T-cell (primary cell): ENCODE measurements around the gene DHX58. TPM values are rescaled to one million over a fixed set of nuclear protein-coding genes. Genes with fewer than 3 reads are reported as not detected.
A peak's percentile ranks its signal among the peaks of the same experiment; 100 is the strongest.

ENCODE experiments used
- ATAC-seq, 4 experiments: fragments of 200-7000 bp in 3 of 4; fragments of 150-1000 bp in 1 of 4; cut with Tn5 transposase; replicated peaks in 1 of 4; 1 replicate in 3 of 4; 2 replicates in 1 of 4; pipeline ENCODE4 v1.10.0; 2021; ENCODE audit warnings: moderate library complexity in 3 of 4, mild to moderate bottlenecking in 2 of 4, moderate number of reproducible peaks in 1 of 4
- CTCF ChIA-PET, 2 donors: fragments of 300-600 bp; sonication (Branson Sonifier 250); formaldehyde crosslinking; loops; one replicate each; lab custom pipeline; 2022; ENCODE audit warnings: antibody characterized with exemption in 2 of 2; lab: Charles Lee
- POLR2A ChIA-PET, 2 donors: fragments of 300-600 bp; sonication (Branson Sonifier 250); formaldehyde crosslinking; loops; one replicate each; lab custom pipeline; 2022; ENCODE audit warnings: antibody characterized with exemption in 2 of 2; lab: Charles Lee
- DNase-seq, 35 experiments: peaks; one replicate each; pipeline versions ENCODE4 v3.0.0 to v3.0.0-alpha.2; 2013 to 2023
- H3K27ac ChIP-seq: one replicate; pipeline ENCODE4 v1.5.1; 2013; ENCODE audit warnings: low read length
- H3K27me3 ChIP-seq, 2 experiments: replicated peaks in 1 of 2; 1 replicate in 1 of 2; 2 replicates in 1 of 2; pipeline versions ENCODE4 v1.6.1 to v1.7.0; 2013; ENCODE audit warnings: low read length in 1 of 2, mixed read lengths in 1 of 2; ENCODE audit not compliant: control insufficient read depth in 2 of 2, insufficient read depth in 2 of 2; ENCODE audit errors: extremely low read depth in 1 of 2
- H3K36me3 ChIP-seq, 2 donors: 1 replicate in 1 of 2; 2 replicates in 1 of 2; pipeline versions ENCODE4 v1.6.1 to v1.7.0; 2013; ENCODE audit warnings: low read length in 1 of 2; ENCODE audit not compliant: control insufficient read depth in 2 of 2, insufficient read depth in 1 of 2; ENCODE audit errors: extremely low read depth in 1 of 2
- H3K4me1 ChIP-seq, 2 experiments: 1 replicate in 1 of 2; 2 replicates in 1 of 2; pipeline versions ENCODE4 v1.6.1 to v1.7.0; 2013; ENCODE audit warnings: low read length in 2 of 2, mixed read lengths in 1 of 2; ENCODE audit not compliant: insufficient read depth in 2 of 2, control insufficient read depth in 1 of 2; ENCODE audit errors: extremely low read depth in 1 of 2
- H3K4me3 ChIP-seq, 2 donors: 1 replicate in 1 of 2; 2 replicates in 1 of 2; pipeline versions ENCODE4 v1.5.1 to v1.7.0; 2013; ENCODE audit warnings: mild to moderate bottlenecking in 2 of 2, low read length in 1 of 2, moderate library complexity in 1 of 2; ENCODE audit not compliant: control insufficient read depth in 1 of 2; ENCODE audit errors: extremely low read depth in 1 of 2
- H3K9me3 ChIP-seq: 2 replicates; pipeline ENCODE4 v1.7.0; 2013
- H3K27ac Mint-ChIP-seq, 2 donors: one replicate each; pipeline ENCODE4 v1.8.0; 2020 to 2021; ENCODE audit warnings: mild to moderate bottlenecking in 2 of 2, mixed read lengths in 2 of 2
- H3K27me3 Mint-ChIP-seq, 2 donors: one replicate each; pipeline ENCODE4 v1.8.0; 2021 to 2022; ENCODE audit warnings: mixed read lengths in 2 of 2
- H3K36me3 Mint-ChIP-seq: one replicate; pipeline ENCODE4 v1.8.0; 2021; ENCODE audit warnings: mixed read lengths
- H3K4me1 Mint-ChIP-seq, 3 donors: one replicate each; pipeline ENCODE4 v1.8.0; 2020 to 2022; ENCODE audit warnings: mixed read lengths in 3 of 3, mild to moderate bottlenecking in 1 of 3
- H3K4me3 Mint-ChIP-seq, 3 donors: one replicate each; pipeline ENCODE4 v1.8.0; 2020 to 2022; ENCODE audit warnings: mild to moderate bottlenecking in 3 of 3, mixed read lengths in 3 of 3, moderate library complexity in 3 of 3
- H3K9me3 Mint-ChIP-seq, 3 donors: one replicate each; pipeline ENCODE4 v1.8.0; 2020 to 2022; ENCODE audit warnings: mixed read lengths in 3 of 3
- WGBS: methylation state at CpG from one replicate; pipeline ENCODE4 v1.1.5; 2013; ENCODE audit warnings: missing lambda C conversion rate; ENCODE audit not compliant: insufficient coverage; 5-methylcytosine and 5-hydroxymethylcytosine counted together
- total RNA-seq, 35 experiments: library from RNA in 6 of 35; stranded (reverse) in 6 of 35; fragments of 120-200 nt in 1 of 35; gene quantifications; one replicate each; pipeline versions ENCODE4 v1.2.1 to v1.2.4 and lab custom pipeline; 2013 to 2026

The DHX58 gene
- total RNA-seq, 5 donors from 2014 or later (not counting 1 experiment from before 2014, with no cell fraction given): 38.2 to 63.0 (median 41.7) TPM

- CTCF ChIA-PET: no interaction called here
- Mint-ChIP-seq H3K4me1 (peaks cover 6 to 9% (median 6%) of the 10 kb centered on the region in 3 donors), H3K36me3 (peaks cover 43% of the 10 kb centered on the region), H3K27me3 (no peaks in the 10 kb centered on the region), H3K27ac (no peak overlapping the region), H3K4me3 (no peak overlapping the region), H3K9me3 (no peaks in the 10 kb centered on the region)
- Histone ChIP-seq H3K27ac (no peak overlapping the region), H3K27me3 (no peaks in the 10 kb centered on the region), H3K36me3 (peaks cover 17 to 59% of the 10 kb centered on the region in 2 donors), H3K4me1 (peaks cover 3 to 11% of the 10 kb centered on the region in 2 experiments), H3K4me3 (no peak overlapping the region), H3K9me3 (no peaks in the 10 kb centered on the region)
- POLR2A ChIA-PET: no interaction called here
- ATAC-seq (no peak), DNase-seq (no peak)
- 89% methylated on average over 3 of the region's 12 CpGs for WGBS
Measured at GRCh38 chr17:42125565-42125964, 13.1 kb upstream of the DHX58 start.

- H3K27ac ChIP-seq: no peak overlapping the region
- H3K9me3 ChIP-seq: no peaks in the 10 kb centered on the region
- Mint-ChIP-seq H3K36me3 (peaks cover 32% of the 10 kb centered on the region), H3K27me3 (no peaks in the 10 kb centered on the region), H3K27ac (no peak overlapping the region), H3K4me1 (peaks cover 11 to 14% (median 14%) of the 10 kb centered on the region in 3 donors), H3K9me3 (no peaks in the 10 kb centered on the region), H3K4me3 (no peak overlapping the region)
- CTCF ChIA-PET: interaction anchor here (0.6 to 0.7 kb wide), 3 partner anchors 91 to 1157 kb away, joined by 3 to 7 read pairs (median 4); no protein-coding TSS in a partner anchor
- peaks cover 5 to 18% of the 10 kb centered on the region in 2 experiments for H3K4me1 ChIP-seq
- DNase-seq: no peak
- H3K27me3 ChIP-seq: no peaks in the 10 kb centered on the region
- no peak overlapping the region for H3K4me3 ChIP-seq
- H3K36me3 ChIP-seq: peaks cover 7 to 50% of the 10 kb centered on the region in 2 donors
- WGBS: 100% methylated on average over 1 of the region's 3 CpGs
- POLR2A ChIA-PET: no interaction called here
- no peak for ATAC-seq
Measured at GRCh38 chr17:42124256-42124655, 11.7 kb upstream of the DHX58 start.

- peaks cover 5 to 18% of the 10 kb centered on the region in 2 experiments for H3K4me1 ChIP-seq
- peaks cover 30% of the 10 kb centered on the region for H3K36me3 Mint-ChIP-seq
- no peak within 1 kb of the TSS for H3K27ac ChIP-seq
- ATAC-seq (no peak), DNase-seq (no peak)
- no peaks in the 10 kb centered on the region for H3K9me3 Mint-ChIP-seq
- H3K36me3 ChIP-seq: peaks cover 13 to 38% of the 10 kb centered on the region in 2 donors
- H3K4me1 Mint-ChIP-seq: peaks cover 19 to 21% (median 21%) of the 10 kb centered on the region in 3 donors
- no peaks in the 10 kb centered on the region for H3K9me3 ChIP-seq
- no peak within 1 kb of the TSS for H3K4me3 ChIP-seq
- 97% methylated on average over 61 of the region's 61 CpGs for WGBS
- H3K27me3 Mint-ChIP-seq: no peaks in the 10 kb centered on the region
- H3K27ac Mint-ChIP-seq: peak within 1 kb of the TSS in 1 of 2 donors; percentile 72
- CTCF ChIA-PET: interaction anchor here in 1 of 2 donors (0.5 kb wide), 1 partner anchor 281 kb away, joined by 4 read pairs; no protein-coding TSS in a partner anchor
- H3K27me3 ChIP-seq: no peaks in the 10 kb centered on the region
- H3K4me3 Mint-ChIP-seq: peak within 1 kb of the TSS; percentile 66 to 74 (median 71)
- POLR2A ChIA-PET: interaction anchor here in 1 of 2 donors (0.6 kb wide), 1 partner anchor 119 kb away, joined by 3 read pairs; no protein-coding TSS in a partner anchor
Measured at GRCh38 chr17:42122371-42123303, 10.1 kb upstream of the DHX58 start, which contains the start of gene HSPB9. Gene HSPB9 (plus strand): TSS chr17:42122804. CDS start chr17:42122851, 47 bp downstream.

GRCh38 chr17:42120770-42121769, 8.6 kb upstream of the DHX58 start, which contains the start of gene KAT2A:
Gene KAT2A (minus strand): TSS chr17:42121367. CDS start chr17:42121304, 63 bp downstream.
- peak within 1 kb of the TSS; percentile 66 to 74 (median 71) for H3K4me3 Mint-ChIP-seq
- peaks cover 28 to 32% (median 28%) of the 10 kb centered on the region in 3 donors for H3K4me1 Mint-ChIP-seq
- peak within 1 kb of the TSS; percentile 59 to 72 for H3K27ac Mint-ChIP-seq
- Histone ChIP-seq H3K4me1 (peaks cover 5 to 28% of the 10 kb centered on the region in 2 experiments), H3K9me3 (no peaks in the 10 kb centered on the region), H3K27ac (no peak within 1 kb of the TSS), H3K36me3 (peaks cover 16 to 32% of the 10 kb centered on the region in 2 donors), H3K27me3 (no peaks in the 10 kb centered on the region), H3K4me3 (peak within 1 kb of the TSS; percentile 42 to 51)
- H3K9me3 Mint-ChIP-seq: no peaks in the 10 kb centered on the region
- ATAC-seq: peak; percentile 92 to 94 (median 94)
- DNase-seq: peak; percentile 29 to 88 (median 69)
- 0% methylated on average over 20 of the region's 57 CpGs for WGBS
- ChIA-PET CTCF (interaction anchor here (0.6 to 1.6 kb wide), 8 partner anchors 55 to 234 kb away, joined by 3 to 8 read pairs (median 4); partner anchors contain the start of genes NKIRAS2 (in 2 of the 2), CNP (in 1 of the 2) and KCNH4 (in 1 of the 2)), POLR2A (interaction anchor here in 1 of 2 donors (0.7 kb wide), 1 partner anchor 15 kb away, joined by 6 read pairs; no protein-coding TSS in a partner anchor)
- peaks cover 28% of the 10 kb centered on the region for H3K36me3 Mint-ChIP-seq
- H3K27me3 Mint-ChIP-seq: no peaks in the 10 kb centered on the region

- Mint-ChIP-seq H3K36me3 (peaks cover 23% of the 10 kb centered on the region), H3K9me3 (no peaks in the 10 kb centered on the region), H3K4me1 (peaks cover 29 to 38% (median 33%) of the 10 kb centered on the region in 3 donors), H3K27ac (peak overlapping the region in 1 of 2 donors; percentile 34), H3K4me3 (peak overlapping the region; percentile 66 to 74 (median 71)), H3K27me3 (no peaks in the 10 kb centered on the region)
- ChIA-PET POLR2A (no interaction called here), CTCF (interaction anchor here (0.6 to 1.6 kb wide), 9 partner anchors 17 to 1980 kb away, joined by 3 to 8 read pairs (median 4); partner anchors contain the start of genes CNP (in 1 of the 2), DNAJC7 (in 1 of the 2), KCNH4 (in 1 of the 2) and NKIRAS2 (in 1 of the 2))
- Histone ChIP-seq H3K27ac (no peak overlapping the region), H3K9me3 (no peaks in the 10 kb centered on the region), H3K4me1 (peaks cover 5 to 28% of the 10 kb centered on the region in 2 experiments), H3K36me3 (peaks cover 16 to 27% of the 10 kb centered on the region in 2 donors), H3K4me3 (peak overlapping the region in 1 of 2 donors; percentile 42), H3K27me3 (no peaks in the 10 kb centered on the region)
- ATAC-seq: peak in 1 of 4 experiments; percentile 2
- WGBS: 31% methylated on average over 2 of the region's 7 CpGs
- no peak for DNase-seq
Measured at GRCh38 chr17:42120161-42120769, 7.8 kb upstream of the DHX58 start.
